ENCODE measurements around the gene PRKG1.
A peak's percentile ranks its signal among the peaks of the same experiment; 100 is the strongest.

PRKG1 gene

GRCh38 chr10:52208365-52208764 lies 1134.1 kb downstream of the PRKG1 start:
- no peak for DNase-seq (ENCODE audit: low spot score)
- TF ChIP-seq CTCF (IDR thresholded peaks at IDR 0.05; ENCODE audit: extremely low read depth, insufficient read depth, missing control alignments) = no peak
- in situ Hi-C loops (cut with MboI; ENCODE audit: low pct_unique_long_range_greater_than_20kb, low sequenced_read_pairs, unreplicated experiment) = loop anchor here (25.0 kb wide), 1 partner anchor 821 kb away; no protein-coding TSS in a partner anchor

- TF ChIP-seq CTCF (IDR thresholded peaks at IDR 0.05; ENCODE audit: extremely low read depth, insufficient read depth, missing control alignments) = no peak
- in situ Hi-C loops (cut with MboI; ENCODE audit: low pct_unique_long_range_greater_than_20kb, low sequenced_read_pairs, unreplicated experiment) = loop anchor here (25.0 kb wide), 1 partner anchor 823 kb away; no protein-coding TSS in a partner anchor
- DNase-seq (ENCODE audit: low spot score) = no peak
Measured at GRCh38 chr10:52210161-52210560, 1135.9 kb downstream of the PRKG1 start.

- TF ChIP-seq CTCF (IDR thresholded peaks at IDR 0.05; ENCODE audit: extremely low read depth, insufficient read depth, missing control alignments) = no peak
- DNase-seq (ENCODE audit: low spot score) = no peak
- in situ Hi-C loops (cut with MboI; ENCODE audit: low pct_unique_long_range_greater_than_20kb, low sequenced_read_pairs, unreplicated experiment) = loop anchor here (25.0 kb wide), 1 partner anchor 825 kb away; no protein-coding TSS in a partner anchor
Measured at GRCh38 chr10:52212062-52212461, 1137.8 kb downstream of the PRKG1 start.

GRCh38 chr10:52212802-52213201 lies 1138.5 kb downstream of the PRKG1 start:
- DNase-seq (ENCODE audit: low spot score) = no peak
- in situ Hi-C loops (cut with MboI; ENCODE audit: low pct_unique_long_range_greater_than_20kb, low sequenced_read_pairs, unreplicated experiment) = loop anchor here (25.0 kb wide), 1 partner anchor 826 kb away; no protein-coding TSS in a partner anchor
- no peak for TF ChIP-seq CTCF (IDR thresholded peaks at IDR 0.05; ENCODE audit: extremely low read depth, insufficient read depth, missing control alignments)

- TF ChIP-seq CTCF (IDR thresholded peaks at IDR 0.05; ENCODE audit: extremely low read depth, insufficient read depth, missing control alignments) = no peak
- in situ Hi-C loops (cut with MboI; ENCODE audit: low pct_unique_long_range_greater_than_20kb, low sequenced_read_pairs, unreplicated experiment) = loop anchor here (25.0 kb wide), 1 partner anchor 826 kb away; no protein-coding TSS in a partner anchor
Measured at GRCh38 chr10:52213321-52213752, 1139.0 kb downstream of the PRKG1 start.

GRCh38 chr10:52215745-52216361 lies 1141.6 kb downstream of the PRKG1 start:
- peak; percentile 76 for TF ChIP-seq CTCF (IDR thresholded peaks at IDR 0.05; ENCODE audit: extremely low read depth, insufficient read depth, missing control alignments)
- DNase-seq (ENCODE audit: low spot score) = peak; percentile 25
- in situ Hi-C loops (cut with MboI; ENCODE audit: low pct_unique_long_range_greater_than_20kb, low sequenced_read_pairs, unreplicated experiment) = loop anchor here (25.0 kb wide), 1 partner anchor 829 kb away; no protein-coding TSS in a partner anchor

More at GRCh38 chr10:52213321-52213752, 1139.0 kb downstream of the PRKG1 start:
- DNase-seq (ENCODE audit: low spot score) = no peak
